HepG2 (cell line): ENCODE data around the gene EGFR. TPM values are rescaled to one million over a fixed set of nuclear protein-coding genes. Genes with fewer than 3 reads are reported as not detected.

Experiments used
- ATAC-seq: fragments of 200-7000 bp; cut with Tn5 transposase; 3 replicates; pipeline ENCODE4 v1.9.1; 2020; ENCODE audit warnings: mild to moderate bottlenecking, moderate library complexity
- BruUV-seq: library from RNA; stranded (reverse); fragments of 400-500 nt; replicated peaks from 2 replicates; lab custom pipeline; 2021; lab: Mats Ljungman, UMichigan
- CTCF ChIA-PET: fragments of 300-600 bp; formaldehyde crosslinking; extraction: SDS; loops from one replicate; lab custom pipeline; 2021; ENCODE audit warnings: low total read pairs, inconsistent platforms, low intra/inter-chr PET ratio; lab: Yijun Ruan, JAX
- POLR2A ChIA-PET: fragments of 350-600 bp; sonication (Branson Sonifier 250); formaldehyde crosslinking; loops from one replicate; lab custom pipeline; 2020; ENCODE audit warnings: antibody characterized with exemption, inconsistent platforms; lab: Yijun Ruan, JAX
- DNase-seq: peaks from one replicate; pipeline ENCODE4 v3.0.0-alpha.2; 2015; ENCODE audit warnings: low spot score
- FAIRE-seq: peaks from 3 replicates; lab custom pipeline; 2011; peaks lifted over from hg19 to GRCh38; lab: Jason Lieb, UNC
- H2AFZ ChIP-seq: one replicate; pipeline ENCODE4 v1.6.1; 2011; ENCODE audit warnings: low read length, inconsistent platforms
- H3K27ac ChIP-seq: fragments of 300-600 bp; 3 replicates; pipeline ENCODE4 v1.8.0; 2011; ENCODE audit warnings: mixed run types, mild to moderate bottlenecking, mixed read lengths, low read length, inconsistent platforms; ENCODE audit not compliant: insufficient read depth; ENCODE audit errors: extremely low read length
- H3K27me3 ChIP-seq, 2 experiments: fragments of 200-600 bp in 1 of 2; 2 replicates in 1 of 2; 3 replicates in 1 of 2; pipeline versions ENCODE4 v1.6.0 to v1.8.0; 2011; ENCODE audit warnings: low read length in 2 of 2, mild to moderate bottlenecking in 2 of 2, moderate library complexity in 2 of 2, inconsistent platforms in 1 of 2; ENCODE audit not compliant: insufficient read depth in 2 of 2, control insufficient read depth in 1 of 2
- H3K36me3 ChIP-seq, 2 experiments: fragments of 200-600 bp in 1 of 2; replicated peaks in 1 of 2; 2 replicates in 1 of 2; 3 replicates in 1 of 2; pipeline versions ENCODE4 v1.5.1 to v1.8.0; 2011; ENCODE audit warnings: low read length in 2 of 2, inconsistent platforms in 1 of 2; ENCODE audit not compliant: insufficient read depth in 2 of 2, control insufficient read depth in 1 of 2
- H3K4me1 ChIP-seq: 2 replicates; pipeline ENCODE4 v1.5.1; 2012; ENCODE audit warnings: low read length, inconsistent platforms; ENCODE audit not compliant: insufficient read depth
- H3K4me2 ChIP-seq: 2 replicates; pipeline ENCODE4 v1.6.0; 2011; ENCODE audit warnings: low read depth, low read length, inconsistent platforms
- H3K4me3 ChIP-seq, 3 experiments: fragments of 200-600 bp in 1 of 3; sonication (generic), shearing (Covaris generic) in 1 of 3; replicated peaks in 1 of 3; 2 replicates each; pipeline ENCODE4 v1.5.1; 2011 to 2016; ENCODE audit warnings: low read length in 3 of 3, inconsistent platforms in 2 of 3, low read depth in 2 of 3, mild to moderate bottlenecking in 2 of 3, control low read depth in 1 of 3, mixed read lengths in 1 of 3; ENCODE audit not compliant: insufficient read depth in 1 of 3
- H3K79me2 ChIP-seq: one replicate; pipeline ENCODE4 v1.6.1; 2011; ENCODE audit warnings: low read length, inconsistent platforms; ENCODE audit not compliant: insufficient read depth
- H3K9ac ChIP-seq: 2 replicates; pipeline ENCODE4 v1.6.0; 2011; ENCODE audit warnings: mild to moderate bottlenecking, low read depth, low read length, inconsistent platforms; ENCODE audit not compliant: insufficient read depth
- H3K9me3 ChIP-seq: 2 replicates; pipeline ENCODE4 v1.5.1; 2012; ENCODE audit warnings: mild to moderate bottlenecking, low read length
- H4K20me1 ChIP-seq: 2 replicates; pipeline ENCODE4 v1.6.0; 2011; ENCODE audit warnings: inconsistent platforms, mild to moderate bottlenecking, low read length, moderate library complexity; ENCODE audit not compliant: insufficient read depth
- EP300 ChIP-seq, 3 experiments: sonication (generic) in 1 of 3; formaldehyde crosslinking in 1 of 3; IDR thresholded peaks; 2 replicates each; pipeline versions ENCODE4 v1.5.1 to v1.6.1; 2011 to 2020; ENCODE audit warnings: low read depth in 2 of 3, low read length in 2 of 3, borderline replicate concordance in 1 of 3, improper control_type of control experiment in 1 of 3, mild to moderate bottlenecking in 1 of 3, missing genetic modification reagents in 1 of 3, moderate library complexity in 1 of 3
- HHEX ChIP-seq: IDR thresholded peaks from 2 replicates; pipeline ENCODE4 v1.6.1; 2016; ENCODE audit warnings: control low read depth
- KDM5B ChIP-seq: sonication (generic); formaldehyde crosslinking; IDR thresholded peaks from 2 replicates; pipeline ENCODE4 v1.4.0; 2020; ENCODE audit warnings: missing genetic modification reagents, mild to moderate bottlenecking, borderline replicate concordance
- MZF1 ChIP-seq: sonication (generic); formaldehyde crosslinking; IDR thresholded peaks from 2 replicates; pipeline ENCODE4 v1.8.1; 2023; ENCODE audit warnings: mild to moderate bottlenecking, missing genetic modification reagents, borderline replicate concordance
- SMARCC2 ChIP-seq: fragments of 450-650 bp; IDR thresholded peaks from 2 replicates; pipeline ENCODE4 v1.6.1; 2017; ENCODE audit warnings: antibody characterized with exemption, mild to moderate bottlenecking
- SP4 ChIP-seq: sonication (generic); formaldehyde crosslinking; IDR thresholded peaks from 2 replicates; pipeline ENCODE4 v1.8.1; 2023; ENCODE audit warnings: mild to moderate bottlenecking, missing genetic modification reagents
- SP5 ChIP-seq: IDR thresholded peaks from 2 replicates; pipeline ENCODE4 v1.6.1; 2016; ENCODE audit warnings: low read depth, borderline replicate concordance
- SYNCRIP ChIP-seq: fragments of 200-400 bp; formaldehyde crosslinking; IDR thresholded peaks from 2 replicates; pipeline ENCODE4 v1.6.1; 2018; ENCODE audit warnings: mild to moderate bottlenecking, low read depth, low read length; ENCODE audit not compliant: insufficient read depth
- TBX3 ChIP-seq: fragments of 450-650 bp; IDR thresholded peaks from 2 replicates; pipeline ENCODE4 v1.6.1; 2017; ENCODE audit warnings: antibody characterized with exemption, mild to moderate bottlenecking, inconsistent platforms, borderline replicate concordance
- TEAD3 ChIP-seq: optimal IDR thresholded peaks from 2 replicates; pipeline ENCODE3; 2016; ENCODE audit warnings: borderline replicate concordance
- YEATS4 ChIP-seq: sonication (generic); formaldehyde crosslinking; IDR thresholded peaks from 2 replicates; pipeline ENCODE4 v1.4.0; 2020; ENCODE audit warnings: missing genetic modification reagents, borderline replicate concordance
- ZNF121 ChIP-seq: sonication (generic); formaldehyde crosslinking; IDR thresholded peaks from 2 replicates; pipeline ENCODE4 v1.5.0; 2020; ENCODE audit warnings: mild to moderate bottlenecking, missing genetic modification reagents
- ZNF616 ChIP-seq: sonication (generic); formaldehyde crosslinking; IDR thresholded peaks from 2 replicates; pipeline ENCODE4 v1.5.0; 2020; ENCODE audit warnings: low read depth, mild to moderate bottlenecking, missing genetic modification reagents
- ZNF761 ChIP-seq: sonication (generic); formaldehyde crosslinking; conservative IDR thresholded peaks from 2 replicates; pipeline ENCODE4 v1.4.0; 2020; ENCODE audit warnings: mild to moderate bottlenecking, missing genetic modification reagents
- ZNF850 ChIP-seq: sonication (generic); formaldehyde crosslinking; conservative IDR thresholded peaks from 2 replicates; pipeline ENCODE4 v1.9.0; 2021; ENCODE audit warnings: mild to moderate bottlenecking, missing genetic modification reagents
- WGBS: methylation state at CpG from one replicate; pipeline ENCODE4 v1.1.6; 2017; ENCODE audit warnings: low lambda C conversion rate; 5-methylcytosine and 5-hydroxymethylcytosine counted together
- in situ Hi-C: cut with HindIII; loops from 2 replicates; pipeline ENCODE4 v1.10.0; 2017; ENCODE audit warnings: low pct_unique_long_range_greater_than_20kb; ENCODE audit not compliant: extremely low pct_ligation_motif_present
- intact Hi-C: fragments of 100-400 bp; cut with micrococcal nuclease; formaldehyde crosslinking; loops from one replicate; pipeline ENCODE4 v1.10.0; 2022; ENCODE audit not compliant: unreplicated experiment
- polyA plus RNA-seq, 8 experiments: library from polyadenylated mRNA; depleted of rRNA in 3 of 8; stranded (reverse) in 7 of 8; unstranded in 1 of 8; fragments of >200 nt; fragmentation: Illumina TruSeq in 4 of 8; extraction: Trizol in 4 of 8; gene quantifications; 2 replicates each; pipeline versions ENCODE4 v1.2.1 to v1.2.3, GENCODE V29; 2011 to 2016; ENCODE audit warnings: low read depth in 4 of 8, missing spikeins in 1 of 8, mixed read lengths in 1 of 8; ENCODE audit not compliant: insufficient read depth in 1 of 8
- total RNA-seq, 5 experiments: library from RNA; depleted of rRNA; stranded (reverse); fragments of >200 nt; fragmentation: Illumina TruSeq; extraction: Trizol; gene quantifications; 2 replicates each; pipeline ENCODE4 v1.2.3, GENCODE V29; 2016; ENCODE audit warnings: low read depth in 1 of 5
- TF ChIP-seq, protein P1 (sequence below): sonication (generic); formaldehyde crosslinking; IDR thresholded peaks from 2 replicates; pipeline ENCODE4 v1.8.0; 2022; ENCODE audit warnings: mild to moderate bottlenecking, missing genetic modification reagents, borderline replicate concordance
- TF ChIP-seq, protein P2 (sequence below): sonication (generic); formaldehyde crosslinking; IDR thresholded peaks from 2 replicates; pipeline ENCODE4 v1.4.0; 2020; ENCODE audit warnings: missing genetic modification reagents, borderline replicate concordance

Gene EGFR
- total and polyA plus RNA-seq, 2 of the 13 experiments (the other 11 are each of a cell fraction or from before 2014, with no cell fraction given), result 7.0 to 10.0 TPM

DNA sequence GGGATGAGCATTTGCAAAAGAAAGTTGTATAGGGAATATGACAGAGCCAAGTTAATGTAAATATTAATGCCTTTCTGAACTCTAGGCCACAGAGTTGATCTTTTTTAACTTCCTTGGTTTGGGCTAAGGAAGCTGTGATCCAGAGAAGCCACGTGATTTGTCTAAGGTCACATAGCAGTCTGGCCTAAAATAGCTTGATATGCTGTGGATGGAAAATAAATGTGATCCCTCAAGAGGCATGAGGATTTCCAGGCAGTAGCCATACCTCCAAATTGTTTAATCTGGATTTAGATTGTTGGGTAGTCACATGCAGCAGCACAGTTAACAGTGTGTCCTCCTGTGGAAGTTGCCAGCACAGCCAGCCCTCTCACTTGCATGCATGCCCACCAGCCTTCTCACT lies 180.6 kb downstream of the EGFR start:
- POLR2A ChIA-PET, result no interaction called here
- WGBS, result 100% methylated on average over 1 of the region's 1 CpG
- in situ Hi-C loops, result no loop called here

More for the DNA sequence above, 180.6 kb downstream of the EGFR start:
- no peak overlapping the region for H3K9ac ChIP-seq
- no peak for ATAC-seq
- H3K27me3 ChIP-seq, result no peaks in the 10 kb centered on the region
- no peak overlapping the region for H3K4me2 ChIP-seq
- DNase-seq, result no peak
- CTCF ChIA-PET, result no interaction called here
- no peaks in the 10 kb centered on the region for H3K79me2 ChIP-seq
- H3K36me3 ChIP-seq, result peaks cover 36 to 72% of the 10 kb centered on the region in 2 experiments
- FAIRE-seq, result no peak
- intact Hi-C loops, result no loop called here
- H4K20me1 ChIP-seq, result no peaks in the 10 kb centered on the region
- TF ChIP-seq ZNF761 (CRISPR knock-in tag), result no peak
- TF ChIP-seq ZNF121 (CRISPR knock-in tag), result no peak
- TF ChIP-seq, protein P1, sequence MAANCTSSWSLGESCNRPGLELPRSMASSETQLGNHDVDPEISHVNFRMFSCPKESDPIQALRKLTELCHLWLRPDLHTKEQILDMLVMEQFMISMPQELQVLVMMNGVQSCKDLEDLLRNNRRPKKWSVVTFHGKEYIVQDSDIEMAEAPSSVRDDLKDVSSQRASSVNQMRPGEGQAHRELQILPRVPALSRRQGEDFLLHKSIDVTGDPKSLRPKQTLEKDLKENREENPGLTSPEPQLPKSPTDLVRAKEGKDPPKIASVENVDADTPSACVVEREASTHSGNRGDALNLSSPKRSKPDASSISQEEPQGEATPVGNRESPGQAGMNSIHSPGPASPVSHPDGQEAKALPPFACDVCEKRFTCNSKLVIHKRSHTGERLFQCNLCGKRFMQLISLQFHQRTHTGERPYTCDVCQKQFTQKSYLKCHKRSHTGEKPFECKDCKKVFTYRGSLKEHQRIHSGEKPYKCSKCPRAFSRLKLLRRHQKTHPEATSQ (CRISPR knock-in tag), result no peak
- TF ChIP-seq, protein P2, sequence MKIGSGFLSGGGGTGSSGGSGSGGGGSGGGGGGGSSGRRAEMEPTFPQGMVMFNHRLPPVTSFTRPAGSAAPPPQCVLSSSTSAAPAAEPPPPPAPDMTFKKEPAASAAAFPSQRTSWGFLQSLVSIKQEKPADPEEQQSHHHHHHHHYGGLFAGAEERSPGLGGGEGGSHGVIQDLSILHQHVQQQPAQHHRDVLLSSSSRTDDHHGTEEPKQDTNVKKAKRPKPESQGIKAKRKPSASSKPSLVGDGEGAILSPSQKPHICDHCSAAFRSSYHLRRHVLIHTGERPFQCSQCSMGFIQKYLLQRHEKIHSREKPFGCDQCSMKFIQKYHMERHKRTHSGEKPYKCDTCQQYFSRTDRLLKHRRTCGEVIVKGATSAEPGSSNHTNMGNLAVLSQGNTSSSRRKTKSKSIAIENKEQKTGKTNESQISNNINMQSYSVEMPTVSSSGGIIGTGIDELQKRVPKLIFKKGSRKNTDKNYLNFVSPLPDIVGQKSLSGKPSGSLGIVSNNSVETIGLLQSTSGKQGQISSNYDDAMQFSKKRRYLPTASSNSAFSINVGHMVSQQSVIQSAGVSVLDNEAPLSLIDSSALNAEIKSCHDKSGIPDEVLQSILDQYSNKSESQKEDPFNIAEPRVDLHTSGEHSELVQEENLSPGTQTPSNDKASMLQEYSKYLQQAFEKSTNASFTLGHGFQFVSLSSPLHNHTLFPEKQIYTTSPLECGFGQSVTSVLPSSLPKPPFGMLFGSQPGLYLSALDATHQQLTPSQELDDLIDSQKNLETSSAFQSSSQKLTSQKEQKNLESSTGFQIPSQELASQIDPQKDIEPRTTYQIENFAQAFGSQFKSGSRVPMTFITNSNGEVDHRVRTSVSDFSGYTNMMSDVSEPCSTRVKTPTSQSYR (CRISPR knock-in tag), result no peak
- no peak for TF ChIP-seq EP300 (IDR thresholded peaks at IDR 0.05; ENCODE audit: low read depth in 2 of 2, low read length in 2 of 2)
- TF ChIP-seq EP300 (CRISPR knock-in tag; IDR thresholded peaks at IDR 0.05; ENCODE audit: borderline replicate concordance), result no peak
- TF ChIP-seq SMARCC2, result no peak
- no peak for TF ChIP-seq SYNCRIP
- no peak for TF ChIP-seq HHEX
- no peak for TF ChIP-seq TEAD3 (CRISPR knock-in tag)
- TF ChIP-seq TBX3, result no peak
- no peak for TF ChIP-seq YEATS4 (CRISPR knock-in tag)
- TF ChIP-seq MZF1, result no peak
- no peak for TF ChIP-seq KDM5B
- TF ChIP-seq SP5, result no peak
- TF ChIP-seq SP4 (CRISPR knock-in tag), result no peak
- TF ChIP-seq ZNF850, result no peak
- TF ChIP-seq ZNF616 (CRISPR knock-in tag), result no peak
- TF ChIP-seq, all 625 proteins: peak for 0
- no peaks in the 10 kb centered on the region for H3K4me1 ChIP-seq
- no peak overlapping the region for H3K4me3 ChIP-seq
- H3K27ac ChIP-seq, result no peak overlapping the region
- no TSS peak for BruUV-seq
- no peaks in the 10 kb centered on the region for H3K9me3 ChIP-seq
- H2AFZ ChIP-seq, result no peak overlapping the region
